GM12878 (cell line): ENCODE measurements around the gene PANX2. TPM values are rescaled to one million over a fixed set of nuclear protein-coding genes. Genes with fewer than 3 reads are reported as not detected.

Source experiments
- ATAC-seq: fragments of 200-7000 bp; cut with Tn5 transposase; 3 replicates; pipeline ENCODE4 v1.9.1; 2020; ENCODE audit warnings: mild to moderate bottlenecking, moderate library complexity
- BruUV-seq: library from RNA; stranded (reverse); fragments of 400-500 nt; replicated peaks from 2 replicates; lab custom pipeline; 2021; lab: Mats Ljungman, UMichigan
- CTCF ChIA-PET: fragments of 300-600 bp; sonication (Branson Sonifier 250); formaldehyde crosslinking; extraction: SDS; loops from one replicate; lab custom pipeline; 2021; ENCODE audit warnings: inconsistent platforms; lab: Yijun Ruan, JAX
- POLR2A ChIA-PET: fragments of 350-600 bp; formaldehyde crosslinking; extraction: SDS; loops from one replicate; lab custom pipeline; 2021; ENCODE audit warnings: inconsistent platforms; lab: Charles Lee
- RAD21 ChIA-PET: fragments of 300-600 bp; sonication (Branson Sonifier 250); formaldehyde crosslinking; loops from one replicate; lab custom pipeline; 2023; ENCODE audit warnings: antibody characterized with exemption; ENCODE audit not compliant: unreplicated experiment; lab: Charles Lee
- SMC1A ChIA-PET: fragments of 300-600 bp; sonication (Branson Sonifier 250); formaldehyde crosslinking; loops from one replicate; lab custom pipeline; 2023; ENCODE audit not compliant: unreplicated experiment, uncharacterized antibody; lab: Charles Lee
- DNase-seq: peaks from one replicate; pipeline ENCODE4 v3.0.0-alpha.2; 2011; ENCODE audit warnings: low read depth, low spot score
- FAIRE-seq: peaks from 3 replicates; lab custom pipeline; 2011; peaks lifted over from hg19 to GRCh38; lab: Jason Lieb, UNC
- H2AFZ ChIP-seq: 2 replicates; pipeline ENCODE4 v1.6.0; 2011; ENCODE audit warnings: low read depth, low read length, control low read depth; ENCODE audit not compliant: control insufficient read depth
- H3K27ac ChIP-seq: 2 replicates; pipeline ENCODE4 v1.5.1; 2011; ENCODE audit warnings: control low read depth; ENCODE audit not compliant: control insufficient read depth, insufficient read depth
- H3K27me3 ChIP-seq, 2 experiments: replicated peaks in 1 of 2; 2 replicates each; pipeline versions ENCODE4 v1.6.0 to v1.6.1; 2011; ENCODE audit warnings: low read length in 1 of 2; ENCODE audit not compliant: control insufficient read depth in 2 of 2, insufficient read depth in 2 of 2
- H3K36me3 ChIP-seq, 2 experiments: 2 replicates each; pipeline ENCODE4 v1.5.1; 2011; ENCODE audit warnings: low read length in 1 of 2; ENCODE audit not compliant: control insufficient read depth in 2 of 2, insufficient read depth in 2 of 2
- H3K4me1 ChIP-seq: 2 replicates; pipeline ENCODE4 v1.6.1; 2011; ENCODE audit warnings: mild to moderate bottlenecking, low read length, moderate library complexity, mixed read lengths; ENCODE audit not compliant: control insufficient read depth, insufficient read depth
- H3K4me2 ChIP-seq: 2 replicates; pipeline ENCODE4 v1.6.0; 2011; ENCODE audit warnings: control low read depth; ENCODE audit not compliant: control insufficient read depth, insufficient read depth
- H3K4me3 ChIP-seq: fragments of 200-600 bp; sonication (generic); 2 replicates; pipeline ENCODE4 v1.5.1; 2016
- H3K79me2 ChIP-seq: 2 replicates; pipeline ENCODE4 v1.6.0; 2011; ENCODE audit warnings: low read length; ENCODE audit not compliant: control insufficient read depth, insufficient read depth
- H3K9ac ChIP-seq: 2 replicates; pipeline ENCODE4 v1.8.0; 2011; ENCODE audit warnings: low read length, control low read depth, mixed read lengths; ENCODE audit not compliant: control insufficient read depth, insufficient read depth
- H3K9me3 ChIP-seq: replicated peaks from 3 replicates; pipeline ENCODE4 v1.5.1; 2011; ENCODE audit warnings: mild to moderate bottlenecking, low read length; ENCODE audit not compliant: control insufficient read depth, insufficient read depth
- H4K20me1 ChIP-seq: 2 replicates; pipeline ENCODE4 v1.6.0; 2011; ENCODE audit not compliant: control insufficient read depth, insufficient read depth
- BACH1 ChIP-seq: fragments of 450-650 bp; IDR thresholded peaks from 2 replicates; pipeline ENCODE4 v1.6.1; 2017; ENCODE audit warnings: mild to moderate bottlenecking, borderline replicate concordance
- CTCF ChIP-seq, 3 experiments: IDR thresholded peaks in 2 of 3; conservative IDR thresholded peaks in 1 of 3; 2 replicates each; pipeline ENCODE4 v1.5.1; 2011; ENCODE audit warnings: low read depth in 3 of 3, low read length in 3 of 3, mild to moderate bottlenecking in 3 of 3, control low read depth in 2 of 3, moderate library complexity in 2 of 3, inconsistent platforms in 1 of 3, mixed read lengths in 1 of 3; ENCODE audit not compliant: control insufficient read depth in 2 of 3, insufficient read depth in 1 of 3; ENCODE audit errors: extremely low read depth in 1 of 3
- E2F4 ChIP-seq: IDR thresholded peaks from 2 replicates; pipeline ENCODE4 v1.6.1; 2012; ENCODE audit warnings: low read depth, low read length, improper control_type of control experiment
- EGR1 ChIP-seq, 2 experiments: IDR thresholded peaks; 1 replicate in 1 of 2; 2 replicates in 1 of 2; pipeline ENCODE4 v1.6.1; 2011 to 2012; ENCODE audit warnings: low read depth in 2 of 2, low read length in 2 of 2, borderline replicate concordance in 1 of 2, mild to moderate bottlenecking in 1 of 2, moderate library complexity in 1 of 2
- KDM1A ChIP-seq: fragments of 200-600 bp; sonication (generic); IDR thresholded peaks from 2 replicates; pipeline ENCODE4 v1.6.1; 2016; ENCODE audit warnings: borderline replicate concordance
- WGBS: methylation state at CpG from one replicate; pipeline ENCODE4 v1.1.6; 2016; ENCODE audit warnings: low lambda C conversion rate; ENCODE audit not compliant: insufficient replicate concordance, insufficient coverage; ENCODE audit errors: missing lambda C conversion rate; 5-methylcytosine and 5-hydroxymethylcytosine counted together
- in situ Hi-C: fragments of 300-500 bp; cut with MboI; formaldehyde crosslinking; loops from 9 replicates; pipeline ENCODE4 v1.14.3; 2018; ENCODE audit warnings: mixed read lengths
- intact Hi-C: fragments of 100-400 bp; cut with micrococcal nuclease; formaldehyde crosslinking; loops from one replicate; pipeline ENCODE4 v1.14.2; 2022; ENCODE audit not compliant: unreplicated experiment
- polyA plus RNA-seq, 11 experiments: library from polyadenylated mRNA; depleted of rRNA in 4 of 11; unstranded in 6 of 11; stranded (reverse) in 5 of 11; fragments of >200 nt; fragmentation: Nextera tagmentation in 4 of 11; fragmentation: Illumina TruSeq in 1 of 11; extraction: Ambion mirVana in 4 of 11; extraction: Trizol in 1 of 11; gene quantifications; 1 replicate in 1 of 11; 2 replicates in 10 of 11; pipeline versions ENCODE4 v1.2.1 to v1.2.3, GENCODE V29; 2011 to 2016; ENCODE audit warnings: inconsistent platforms in 2 of 11, missing spikeins in 2 of 11, low read depth in 1 of 11
- total RNA-seq, 4 experiments: library from RNA; depleted of rRNA in 3 of 4; stranded (reverse); fragments of >200 nt in 3 of 4; fragmentation: Illumina TruSeq in 1 of 4; extraction: Trizol in 1 of 4; gene quantifications; 2 replicates each; pipeline versions ENCODE4 v1.2.1 to v1.2.3, GENCODE V29; 2013 to 2021

Gene PANX2
- total and polyA plus RNA-seq, 10 of the 15 experiments (the other 5 are each of a cell fraction or from before 2014, with no cell fraction given): 0.04 to 0.44 (median 0.17) TPM; not detected in 5

- Histone ChIP-seq H3K9ac (no peak overlapping the region), H3K79me2 (no peaks in the 10 kb centered on the region), H3K9me3 (no peaks in the 10 kb centered on the region), H3K27me3 (peaks cover 2 to 5% of the 10 kb centered on the region in 2 experiments; a peak in 3 of 4 replicates), H3K4me2 (no peak overlapping the region), H3K36me3 (no peaks in the 10 kb centered on the region), H4K20me1 (no peaks in the 10 kb centered on the region), H2AFZ (no peak overlapping the region), H3K27ac (no peak overlapping the region), H3K4me1 (peaks cover 6% of the 10 kb centered on the region), H3K4me3 (no peak overlapping the region; the same call in 1 of the 2 replicates)
- POLR2A ChIA-PET: no interaction called here
- FAIRE-seq (no peak), ATAC-seq (peak; percentile 10; the same call in 2 of the 3 replicates), DNase-seq (no peak)
- RAD21 ChIA-PET: no interaction called here
- CTCF ChIA-PET: no interaction called here
- TF ChIP-seq EGR1 (IDR thresholded peaks at IDR 0.05; ENCODE audit: borderline replicate concordance in 1 of 2, low read depth in 2 of 2, low read length in 2 of 2): 0 out of 3 replicates have a peak, but pooled peaks of 1 of the 2 experiments have one; percentile 24
- no peak for TF ChIP-seq KDM1A
- TF ChIP-seq BACH1: peak; percentile 35; the same call in 1 of the 2 replicates
- no peak for TF ChIP-seq E2F4
- 0 out of 6 replicates have a peak, but pooled peaks of 1 of the 3 experiments have one; percentile 1 for TF ChIP-seq CTCF (IDR thresholded peaks at IDR 0.05 in 2 of 3, conservative IDR thresholded peaks at IDR 0.05 in 1 of 3; ENCODE audit: control insufficient read depth in 2 of 3, extremely low read depth in 1 of 3, insufficient read depth in 1 of 3, low read depth in 3 of 3, low read length in 3 of 3)
- WGBS: under 1% methylated on average over 24 of the region's 70 CpGs
- BruUV-seq: no TSS peak
- intact Hi-C loops (no loop called here), in situ Hi-C loops (no loop called here)
- SMC1A ChIA-PET: no interaction called here
Observed at GRCh38 chr22:50169774-50170341, 673 bp upstream of the PANX2 start.
